Measurements from ENCODE around the gene TGFA.

- TF ChIP-seq CTCF (IDR thresholded peaks at IDR 0.05) = no peak
- no peak for TF ChIP-seq POLR2A (IDR thresholded peaks at IDR 0.05)
These were observed 43.1 kb upstream of the TGFA start for GRCh38 chr2:70596739-70597138.
